Gastrocnemius medialis (tissue), 4 donors: Measurements from ENCODE around the gene C2orf76.

Experiments
- POLR2A ChIP-seq, 2 donors: fragments of 450-650 bp; IDR thresholded peaks; one replicate each; pipeline ENCODE4 v1.6.1; 2017; ENCODE audit warnings: antibody characterized with exemption in 2 of 2, mild to moderate bottlenecking in 2 of 2, moderate library complexity in 2 of 2
- TF ChIP-seq, protein P1 (sequence below), 5 experiments: fragments of 450-650 bp in 3 of 5; fragments of 200-600 bp in 2 of 5; sonication (generic) in 2 of 5; IDR thresholded peaks in 4 of 5; conservative IDR thresholded peaks in 1 of 5; 1 replicate in 4 of 5; 2 replicates in 1 of 5; pipeline ENCODE4 v1.5.1; 2016 to 2019; ENCODE audit warnings: antibody characterized with exemption in 5 of 5, mild to moderate bottlenecking in 3 of 5, moderate library complexity in 3 of 5

DNA sequence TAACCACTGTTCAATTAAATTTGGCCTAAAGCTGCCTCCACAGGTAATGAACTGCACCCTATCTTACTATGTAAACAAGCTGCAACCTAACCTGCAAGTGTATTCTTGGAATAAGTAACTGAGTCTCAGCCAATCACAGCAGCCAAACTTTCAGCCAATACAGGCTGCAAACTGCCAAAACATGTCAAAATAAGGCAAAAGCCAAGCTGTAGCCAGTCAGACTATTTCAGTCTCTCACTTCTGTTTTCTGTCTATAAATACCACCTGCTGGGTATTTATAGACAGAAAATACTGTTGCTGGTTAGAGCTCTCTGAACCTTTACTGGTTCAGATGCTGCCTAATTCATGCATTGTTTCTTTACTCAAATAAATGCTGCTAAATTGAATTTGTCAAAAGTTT is 14.3 kb downstream of the C2orf76 start:
- TF ChIP-seq, protein P1, sequence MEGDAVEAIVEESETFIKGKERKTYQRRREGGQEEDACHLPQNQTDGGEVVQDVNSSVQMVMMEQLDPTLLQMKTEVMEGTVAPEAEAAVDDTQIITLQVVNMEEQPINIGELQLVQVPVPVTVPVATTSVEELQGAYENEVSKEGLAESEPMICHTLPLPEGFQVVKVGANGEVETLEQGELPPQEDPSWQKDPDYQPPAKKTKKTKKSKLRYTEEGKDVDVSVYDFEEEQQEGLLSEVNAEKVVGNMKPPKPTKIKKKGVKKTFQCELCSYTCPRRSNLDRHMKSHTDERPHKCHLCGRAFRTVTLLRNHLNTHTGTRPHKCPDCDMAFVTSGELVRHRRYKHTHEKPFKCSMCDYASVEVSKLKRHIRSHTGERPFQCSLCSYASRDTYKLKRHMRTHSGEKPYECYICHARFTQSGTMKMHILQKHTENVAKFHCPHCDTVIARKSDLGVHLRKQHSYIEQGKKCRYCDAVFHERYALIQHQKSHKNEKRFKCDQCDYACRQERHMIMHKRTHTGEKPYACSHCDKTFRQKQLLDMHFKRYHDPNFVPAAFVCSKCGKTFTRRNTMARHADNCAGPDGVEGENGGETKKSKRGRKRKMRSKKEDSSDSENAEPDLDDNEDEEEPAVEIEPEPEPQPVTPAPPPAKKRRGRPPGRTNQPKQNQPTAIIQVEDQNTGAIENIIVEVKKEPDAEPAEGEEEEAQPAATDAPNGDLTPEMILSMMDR (IDR thresholded peaks at IDR 0.05 in 4 of 5, conservative IDR thresholded peaks at IDR 0.05 in 1 of 5): no peak
- no peak for TF ChIP-seq POLR2A (IDR thresholded peaks at IDR 0.05)
